Panc1 (cell line): ENCODE measurements around the gene ESRRG. TPM values are rescaled to one million over a fixed set of nuclear protein-coding genes. Genes with fewer than 3 reads are reported as not detected.

ENCODE experiments used
- ATAC-seq: fragments of 200-7000 bp; cut with Tn5 transposase; 2 replicates; pipeline ENCODE4 v1.9.1; 2020; ENCODE audit warnings: mild to moderate bottlenecking, moderate library complexity
- BruUV-seq: library from RNA; stranded (reverse); fragments of 400-500 nt; replicated peaks from 2 replicates; lab custom pipeline; 2021; lab: Mats Ljungman, UMichigan
- CTCF ChIA-PET: fragments of 300-600 bp; sonication (Branson Sonifier 250); formaldehyde crosslinking; loops from one replicate; lab custom pipeline; 2022; ENCODE audit warnings: antibody characterized with exemption; lab: Charles Lee
- POLR2A ChIA-PET: fragments of 300-600 bp; sonication (Branson Sonifier 250); formaldehyde crosslinking; loops from one replicate; lab custom pipeline; 2022; ENCODE audit warnings: antibody characterized with exemption; lab: Charles Lee
- DNase-seq: peaks from one replicate; pipeline ENCODE4 v3.0.0-alpha.2; 2010; ENCODE audit warnings: low read depth, low spot score
- H3K27ac ChIP-seq: 2 replicates; pipeline ENCODE4 v1.5.1; 2011; ENCODE audit warnings: mild to moderate bottlenecking, low read length, inconsistent platforms
- H3K27me3 ChIP-seq: fragments of 200-500 bp; sonication (Bioruptor generic); 2 replicates; pipeline ENCODE4 v1.6.0; 2014; ENCODE audit warnings: low read length, inconsistent platforms; ENCODE audit not compliant: control insufficient read depth, insufficient read depth
- H3K36me3 ChIP-seq: fragments of 200-500 bp; sonication (Bioruptor generic); 2 replicates; pipeline ENCODE4 v1.5.1; 2014; ENCODE audit warnings: inconsistent platforms, mild to moderate bottlenecking, low read length, moderate library complexity; ENCODE audit not compliant: control insufficient read depth, insufficient read depth
- H3K4me1 ChIP-seq: 2 replicates; pipeline ENCODE4 v1.5.1; 2011; ENCODE audit warnings: inconsistent platforms, mild to moderate bottlenecking, low read length, moderate library complexity; ENCODE audit not compliant: control insufficient read depth, insufficient read depth
- H3K4me3 ChIP-seq, 2 experiments: 2 replicates each; pipeline ENCODE4 v1.5.1; 2011 to 2012; ENCODE audit warnings: low read depth in 2 of 2, low read length in 2 of 2, mild to moderate bottlenecking in 2 of 2, inconsistent platforms in 1 of 2, moderate library complexity in 1 of 2
- H3K9me3 ChIP-seq: fragments of 200-500 bp; sonication (Bioruptor generic); 2 replicates; pipeline ENCODE4 v1.5.1; 2014; ENCODE audit warnings: low read depth, mild to moderate bottlenecking, inconsistent platforms, low read length, moderate library complexity; ENCODE audit not compliant: control insufficient read depth, insufficient read depth
- POLR2AphosphoS5 ChIP-seq: IDR thresholded peaks from 2 replicates; pipeline ENCODE4 v1.6.1; 2012; ENCODE audit warnings: mild to moderate bottlenecking, low read depth, low read length, moderate library complexity
- SIN3A ChIP-seq: IDR thresholded peaks from 2 replicates; pipeline ENCODE4 v1.6.1; 2012; ENCODE audit warnings: low read depth, mild to moderate bottlenecking, low read length, moderate library complexity, borderline replicate concordance; ENCODE audit not compliant: insufficient read depth
- TCF7L2 ChIP-seq: IDR thresholded peaks from 2 replicates; pipeline ENCODE4 v1.6.1; 2011; ENCODE audit warnings: mild to moderate bottlenecking, low read depth, low read length, inconsistent platforms
- in situ Hi-C: cut with HindIII; loops from 2 replicates; pipeline ENCODE4 v1.10.0; 2016; ENCODE audit warnings: low sequenced_read_pairs, low pct_unique_long_range_greater_than_20kb
- intact Hi-C: fragments of 100-400 bp; cut with micrococcal nuclease; formaldehyde crosslinking; loops from one replicate; pipeline ENCODE4 v1.10.0; 2022; ENCODE audit not compliant: unreplicated experiment
- total RNA-seq: library from RNA; stranded (reverse); gene quantifications from one replicate; pipeline ENCODE4 v1.2.1, GENCODE V29; 2021; ENCODE audit not compliant: unreplicated experiment
- TF ChIP-seq, protein P1 (sequence below), 2 experiments: IDR thresholded peaks; 2 replicates each; pipeline ENCODE4 v1.6.1; 2011 to 2012; ENCODE audit warnings: low read depth in 2 of 2, control low read depth in 1 of 2, low read length in 1 of 2, mild to moderate bottlenecking in 1 of 2, moderate library complexity in 1 of 2; ENCODE audit not compliant: insufficient read depth in 1 of 2
- TF ChIP-seq, protein P2 (sequence below): fragments of 450-650 bp; IDR thresholded peaks from 2 replicates; pipeline ENCODE4 v1.5.1; 2017; ENCODE audit warnings: mild to moderate bottlenecking

ESRRG gene
- total RNA-seq, 1 experiment from 2014 or later, result not detected

DNA sequence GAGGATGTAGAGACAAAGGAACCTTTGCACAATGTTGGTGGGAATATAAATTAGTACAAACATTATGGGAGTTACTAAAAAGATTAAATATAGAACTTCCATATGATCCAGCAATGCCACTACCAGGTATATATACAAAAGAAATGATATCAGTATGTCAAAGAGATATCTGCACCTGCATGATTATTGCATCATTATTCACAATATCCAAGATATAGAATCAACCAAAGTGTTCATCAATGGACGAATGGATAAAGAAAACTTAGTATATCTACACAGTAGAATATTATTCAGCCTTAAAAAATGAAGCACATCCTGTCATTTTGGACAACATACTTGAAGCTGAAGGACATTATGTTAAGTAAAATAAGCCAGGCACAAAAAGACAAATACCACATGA, 238.2 kb downstream of the ESRRG start:
- ChIA-PET CTCF (no interaction called here), POLR2A (no interaction called here)
- Histone ChIP-seq H3K27ac (no peak overlapping the region), H3K4me1 (no peaks in the 10 kb centered on the region), H3K36me3 (no peaks in the 10 kb centered on the region), H3K27me3 (no peaks in the 10 kb centered on the region), H3K4me3 (no peak overlapping the region), H3K9me3 (no peaks in the 10 kb centered on the region)
- in situ Hi-C loops, result no loop called here
- ATAC-seq (no peak), DNase-seq (no peak)
- TF ChIP-seq SIN3A (no peak), TCF7L2 (no peak)
- intact Hi-C loops, result no loop called here
- no TSS peak for BruUV-seq

GRCh38 chr1:216483672-216484401, 239.4 kb downstream of the ESRRG start:
- Histone ChIP-seq H3K4me3 (no peak overlapping the region), H3K27ac (no peak overlapping the region), H3K36me3 (no peaks in the 10 kb centered on the region), H3K4me1 (no peaks in the 10 kb centered on the region), H3K27me3 (no peaks in the 10 kb centered on the region), H3K9me3 (no peaks in the 10 kb centered on the region)
- in situ Hi-C loops, result no loop called here
- BruUV-seq, result no TSS peak
- ChIA-PET POLR2A (no interaction called here), CTCF (no interaction called here)
- intact Hi-C loops, result no loop called here
- no peak for TF ChIP-seq SIN3A
- no peak for TF ChIP-seq TCF7L2
- no peak for TF ChIP-seq POLR2AphosphoS5
- TF ChIP-seq, protein P1, sequence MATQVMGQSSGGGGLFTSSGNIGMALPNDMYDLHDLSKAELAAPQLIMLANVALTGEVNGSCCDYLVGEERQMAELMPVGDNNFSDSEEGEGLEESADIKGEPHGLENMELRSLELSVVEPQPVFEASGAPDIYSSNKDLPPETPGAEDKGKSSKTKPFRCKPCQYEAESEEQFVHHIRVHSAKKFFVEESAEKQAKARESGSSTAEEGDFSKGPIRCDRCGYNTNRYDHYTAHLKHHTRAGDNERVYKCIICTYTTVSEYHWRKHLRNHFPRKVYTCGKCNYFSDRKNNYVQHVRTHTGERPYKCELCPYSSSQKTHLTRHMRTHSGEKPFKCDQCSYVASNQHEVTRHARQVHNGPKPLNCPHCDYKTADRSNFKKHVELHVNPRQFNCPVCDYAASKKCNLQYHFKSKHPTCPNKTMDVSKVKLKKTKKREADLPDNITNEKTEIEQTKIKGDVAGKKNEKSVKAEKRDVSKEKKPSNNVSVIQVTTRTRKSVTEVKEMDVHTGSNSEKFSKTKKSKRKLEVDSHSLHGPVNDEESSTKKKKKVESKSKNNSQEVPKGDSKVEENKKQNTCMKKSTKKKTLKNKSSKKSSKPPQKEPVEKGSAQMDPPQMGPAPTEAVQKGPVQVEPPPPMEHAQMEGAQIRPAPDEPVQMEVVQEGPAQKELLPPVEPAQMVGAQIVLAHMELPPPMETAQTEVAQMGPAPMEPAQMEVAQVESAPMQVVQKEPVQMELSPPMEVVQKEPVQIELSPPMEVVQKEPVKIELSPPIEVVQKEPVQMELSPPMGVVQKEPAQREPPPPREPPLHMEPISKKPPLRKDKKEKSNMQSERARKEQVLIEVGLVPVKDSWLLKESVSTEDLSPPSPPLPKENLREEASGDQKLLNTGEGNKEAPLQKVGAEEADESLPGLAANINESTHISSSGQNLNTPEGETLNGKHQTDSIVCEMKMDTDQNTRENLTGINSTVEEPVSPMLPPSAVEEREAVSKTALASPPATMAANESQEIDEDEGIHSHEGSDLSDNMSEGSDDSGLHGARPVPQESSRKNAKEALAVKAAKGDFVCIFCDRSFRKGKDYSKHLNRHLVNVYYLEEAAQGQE (IDR thresholded peaks at IDR 0.05; ENCODE audit: insufficient read depth in 1 of 2, low read depth in 2 of 2, low read length in 1 of 2), result no peak
- TF ChIP-seq, protein P2, sequence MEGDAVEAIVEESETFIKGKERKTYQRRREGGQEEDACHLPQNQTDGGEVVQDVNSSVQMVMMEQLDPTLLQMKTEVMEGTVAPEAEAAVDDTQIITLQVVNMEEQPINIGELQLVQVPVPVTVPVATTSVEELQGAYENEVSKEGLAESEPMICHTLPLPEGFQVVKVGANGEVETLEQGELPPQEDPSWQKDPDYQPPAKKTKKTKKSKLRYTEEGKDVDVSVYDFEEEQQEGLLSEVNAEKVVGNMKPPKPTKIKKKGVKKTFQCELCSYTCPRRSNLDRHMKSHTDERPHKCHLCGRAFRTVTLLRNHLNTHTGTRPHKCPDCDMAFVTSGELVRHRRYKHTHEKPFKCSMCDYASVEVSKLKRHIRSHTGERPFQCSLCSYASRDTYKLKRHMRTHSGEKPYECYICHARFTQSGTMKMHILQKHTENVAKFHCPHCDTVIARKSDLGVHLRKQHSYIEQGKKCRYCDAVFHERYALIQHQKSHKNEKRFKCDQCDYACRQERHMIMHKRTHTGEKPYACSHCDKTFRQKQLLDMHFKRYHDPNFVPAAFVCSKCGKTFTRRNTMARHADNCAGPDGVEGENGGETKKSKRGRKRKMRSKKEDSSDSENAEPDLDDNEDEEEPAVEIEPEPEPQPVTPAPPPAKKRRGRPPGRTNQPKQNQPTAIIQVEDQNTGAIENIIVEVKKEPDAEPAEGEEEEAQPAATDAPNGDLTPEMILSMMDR, result no peak
- DNase-seq, result no peak
- ATAC-seq, result no peak

DNA sequence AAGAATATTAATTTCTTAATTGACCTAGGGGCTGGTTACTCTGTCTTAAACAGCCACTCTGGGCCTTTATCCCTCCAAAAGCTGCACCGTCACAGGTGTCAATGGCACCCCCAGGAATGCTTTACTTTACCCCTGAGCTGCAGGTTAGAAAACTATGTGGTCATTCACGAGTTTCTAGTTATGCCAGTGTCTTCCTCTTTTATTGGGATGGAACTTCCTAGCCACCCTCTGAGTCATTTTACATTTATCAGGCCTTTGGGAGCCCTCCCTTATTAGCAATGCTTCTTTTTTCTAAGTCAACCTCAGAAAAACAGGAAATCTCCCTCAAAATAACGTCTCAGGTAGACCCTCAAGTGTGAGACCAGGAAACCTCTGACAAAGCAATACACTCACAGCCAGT, 240.6 kb downstream of the ESRRG start:
- in situ Hi-C loops (no loop called here), intact Hi-C loops (no loop called here)
- DNase-seq, result no peak
- no TSS peak for BruUV-seq
- Histone ChIP-seq H3K36me3 (no peaks in the 10 kb centered on the region), H3K27ac (no peak overlapping the region), H3K27me3 (no peaks in the 10 kb centered on the region), H3K4me3 (no peak overlapping the region), H3K4me1 (no peaks in the 10 kb centered on the region), H3K9me3 (no peaks in the 10 kb centered on the region)
- TF ChIP-seq, protein P2, result no peak
- no peak for TF ChIP-seq SIN3A
- TF ChIP-seq, protein P1 (IDR thresholded peaks at IDR 0.05; ENCODE audit: insufficient read depth in 1 of 2, low read depth in 2 of 2, low read length in 1 of 2), result no peak
- TF ChIP-seq POLR2AphosphoS5, result no peak
- TF ChIP-seq TCF7L2, result no peak
- ATAC-seq, result no peak
- POLR2A ChIA-PET, result no interaction called here
- CTCF ChIA-PET, result no interaction called here
